ENCODE data around the gene FBXO42.

FBXO42 gene

GRCh38 chr1:16205891-16206546 is 146.3 kb downstream of the FBXO42 start:
- no peak for DNase-seq (ENCODE audit: low read depth in 3 of 3)

- DNase-seq (ENCODE audit: low read depth in 3 of 3), result no peak
Observed at GRCh38 chr1:16205334-16205671, 147.0 kb downstream of the FBXO42 start.

DNA sequence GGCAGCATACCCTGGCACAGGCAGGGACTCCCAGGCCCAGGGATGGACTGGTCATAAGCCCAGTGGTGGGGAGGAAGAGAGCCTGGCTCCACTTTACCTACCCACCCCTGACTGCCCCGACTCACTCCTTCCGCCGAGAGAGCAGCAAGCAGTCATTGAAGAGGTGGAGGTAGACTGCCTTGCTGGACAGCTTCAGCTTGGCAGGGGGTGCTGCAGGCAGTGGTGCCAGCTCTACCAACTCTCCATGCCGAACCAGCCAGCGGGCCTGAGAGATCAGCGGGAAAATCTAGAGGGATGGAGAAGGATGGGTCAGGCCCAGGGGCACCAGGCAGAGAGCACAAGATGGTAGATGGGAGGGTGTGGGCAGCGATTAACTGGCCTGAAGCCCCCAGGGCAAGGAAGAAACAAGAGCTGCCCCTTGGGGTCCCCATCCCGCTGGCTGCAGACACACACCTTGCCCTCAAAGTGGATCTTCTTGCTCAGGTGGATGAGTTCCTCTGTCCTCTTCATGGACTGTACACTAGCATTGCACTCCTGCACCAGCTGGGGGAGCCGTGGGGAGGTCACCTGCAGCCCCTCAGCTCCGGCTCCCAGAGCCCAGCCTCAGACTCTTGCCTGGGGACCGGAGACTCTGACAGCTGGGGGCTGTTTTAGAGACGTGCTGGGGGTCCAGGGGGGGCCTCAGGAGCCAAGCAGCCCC is 147.5 kb downstream of the FBXO42 start:
- no peak for DNase-seq (ENCODE audit: low read depth in 3 of 3)

GRCh38 chr1:16204216-16204615 is 148.1 kb downstream of the FBXO42 start:
- DNase-seq (ENCODE audit: low read depth in 3 of 3), result no peak

DNA sequence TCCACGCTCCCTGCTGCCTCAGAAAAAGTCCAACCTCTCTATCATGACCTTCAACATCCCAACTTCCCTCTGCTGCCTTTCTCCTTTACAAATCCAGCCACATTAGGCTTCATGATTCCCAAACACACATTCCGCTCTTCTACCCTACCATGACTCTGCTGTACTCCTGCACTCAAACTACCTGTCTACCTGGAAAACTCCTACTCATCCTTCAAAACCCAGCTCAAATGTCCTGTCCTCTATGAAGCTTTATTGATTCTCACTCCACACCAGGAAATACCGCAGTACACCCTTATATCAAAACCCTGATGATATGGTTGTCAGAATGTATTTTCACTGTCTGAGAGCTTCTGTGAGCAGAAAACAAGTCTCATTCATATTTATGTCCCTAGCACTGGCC is 148.7 kb downstream of the FBXO42 start:
- DNase-seq (ENCODE audit: low read depth in 3 of 3), result no peak

DNA sequence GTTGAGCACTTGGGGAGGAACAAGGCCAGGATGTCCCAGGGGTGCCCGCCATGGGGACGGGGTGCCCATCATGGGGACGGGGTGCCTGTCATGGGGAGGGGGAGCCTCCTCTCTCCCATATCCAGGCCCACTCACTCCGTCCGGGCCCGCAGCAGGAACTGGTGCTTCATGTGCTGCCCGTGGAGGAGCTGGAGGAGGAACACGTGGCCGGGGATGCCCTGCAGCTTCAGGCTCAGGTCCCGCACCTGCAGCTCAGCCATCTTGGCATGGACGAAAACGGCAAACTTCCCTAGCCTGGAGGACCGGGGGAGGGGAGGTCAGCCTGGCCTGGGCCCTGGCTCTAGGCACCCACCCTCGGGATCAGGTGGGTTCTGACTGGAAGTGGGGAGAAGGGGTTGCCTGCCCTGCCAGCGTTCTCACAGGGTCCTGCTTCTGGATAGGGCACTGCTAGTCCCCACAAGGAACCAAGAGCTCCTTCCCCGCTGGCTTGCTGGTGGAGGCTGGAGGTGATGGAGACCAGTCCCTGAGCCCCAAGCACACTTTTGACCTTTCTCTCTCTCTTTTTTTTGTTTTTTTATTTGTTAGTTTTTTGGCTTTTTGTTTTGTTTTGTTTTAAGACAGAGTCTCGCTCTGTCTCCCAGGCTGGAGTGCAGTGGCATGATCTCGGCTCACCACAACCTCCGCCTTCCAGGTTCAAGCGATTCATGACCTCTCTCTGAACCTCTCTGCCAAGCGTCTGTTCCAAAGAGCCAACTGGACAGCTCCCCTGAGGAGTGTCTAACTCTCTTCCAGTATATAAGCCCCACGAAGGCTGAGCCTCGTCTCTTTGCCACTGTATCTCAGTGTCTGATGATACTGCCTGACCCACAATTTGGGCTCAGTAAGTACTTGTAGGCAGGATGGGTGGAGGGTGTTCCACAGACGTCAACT is 149.7 kb downstream of the FBXO42 start:
- DNase-seq (ENCODE audit: low read depth in 3 of 3), result no peak

- no peak for DNase-seq (ENCODE audit: low read depth in 3 of 3)
Observed at GRCh38 chr1:16199700-16200099, 152.6 kb downstream of the FBXO42 start.

DNA sequence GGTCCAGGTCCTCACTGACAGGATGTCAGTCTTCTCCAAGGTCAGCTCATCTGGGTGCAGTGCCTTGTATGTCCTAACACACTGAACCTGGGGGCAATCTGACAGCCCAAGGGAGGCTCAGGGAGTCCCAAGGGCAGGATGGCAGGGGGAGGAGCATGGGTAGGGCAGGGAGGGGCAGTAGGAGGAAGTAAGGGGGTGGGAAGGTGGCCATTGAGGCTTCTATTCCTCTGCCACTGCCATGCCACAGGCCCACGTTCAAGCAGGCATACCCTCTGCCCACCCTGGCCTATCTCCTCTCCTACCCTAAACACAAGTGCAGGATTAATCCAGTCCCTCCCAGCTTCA is 153.2 kb downstream of the FBXO42 start:
- no peak for DNase-seq (ENCODE audit: low read depth in 3 of 3)

DNA sequence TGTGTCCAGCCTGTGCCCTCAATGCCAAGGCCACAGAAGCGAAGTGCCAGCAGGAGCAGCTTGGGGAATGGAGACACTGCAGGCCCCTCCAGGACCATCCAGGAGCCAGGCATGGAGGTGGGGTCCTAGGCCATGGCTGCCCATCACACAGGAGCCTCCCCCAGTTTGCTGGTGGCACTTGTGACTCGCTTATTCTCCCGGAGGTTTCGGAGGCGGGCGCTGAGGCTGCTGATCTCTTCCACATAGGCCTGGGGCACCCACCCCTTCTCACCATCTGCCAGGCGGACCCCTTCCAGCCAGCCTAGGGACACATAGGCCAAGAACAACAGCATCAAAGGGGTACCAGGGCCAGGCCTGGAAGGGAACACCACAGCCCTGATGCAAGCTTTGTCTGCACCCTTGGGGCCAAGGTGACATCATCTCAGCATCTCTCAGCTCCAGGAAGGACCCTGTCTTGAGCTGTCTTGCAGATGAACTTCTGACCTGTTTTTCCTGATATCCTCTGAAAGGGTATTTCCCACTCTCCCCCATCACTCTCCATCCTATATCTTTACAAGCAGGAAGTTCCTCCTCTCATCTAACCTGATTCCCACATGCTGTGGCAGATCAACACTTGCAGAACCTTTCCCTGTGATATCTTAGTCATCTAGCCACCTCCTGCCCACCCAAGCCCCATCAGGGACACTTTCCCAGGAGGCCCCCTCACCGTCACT is 153.7 kb downstream of the FBXO42 start:
- no peak for DNase-seq (ENCODE audit: low read depth in 3 of 3)

GRCh38 chr1:16196874-16197273 is 155.4 kb downstream of the FBXO42 start:
- no peak for DNase-seq (ENCODE audit: low read depth in 3 of 3)
